GM21367 (cell line): Measurements from ENCODE around the gene PTGS1.
"Not testable (repeated sequence)": the region's sequence is repeated elsewhere in the genome, so short reads cannot be mapped to it uniquely, and the experiment has no call there.

ENCODE experiments used
- ATAC-seq: cut with Tn5 transposase; IDR thresholded peaks from one replicate; pipeline ENCODE4 v1.9.1; 2021; ENCODE audit not compliant: unreplicated experiment

Gene PTGS1

GRCh38 chr9:122346478-122347347 lies 24.1 kb upstream of the PTGS1 start:
- ATAC-seq: no peak

GRCh38 chr9:122347348-122348287 lies 23.2 kb upstream of the PTGS1 start:
- no peak for ATAC-seq

- ATAC-seq: no peak
Observed at GRCh38 chr9:122348288-122348777, 22.5 kb upstream of the PTGS1 start.

- ATAC-seq: no peak
Observed at GRCh38 chr9:122348791-122349190, 22.0 kb upstream of the PTGS1 start.

- no peak for ATAC-seq
Observed at GRCh38 chr9:122349201-122349600, 21.6 kb upstream of the PTGS1 start.

- peak; percentile 82 for ATAC-seq
Observed at GRCh38 chr9:122350577-122351355, 20.1 kb upstream of the PTGS1 start.

- no peak for ATAC-seq
Observed at GRCh38 chr9:122354536-122355199, 16.2 kb upstream of the PTGS1 start.

GRCh38 chr9:122355336-122355875 lies 15.4 kb upstream of the PTGS1 start:
- ATAC-seq: no peak

- no peak for ATAC-seq
Observed at GRCh38 chr9:122356627-122357026, 14.2 kb upstream of the PTGS1 start.

- no peak for ATAC-seq
Observed at GRCh38 chr9:122360891-122361290, 9.9 kb upstream of the PTGS1 start.

- not testable (repeated sequence) for ATAC-seq
Observed at GRCh38 chr9:122363131-122363530, 7.7 kb upstream of the PTGS1 start.

GRCh38 chr9:122364117-122364782 lies 6.6 kb upstream of the PTGS1 start:
- no peak for ATAC-seq

- no peak for ATAC-seq
Observed at GRCh38 chr9:122364783-122365150, 6.1 kb upstream of the PTGS1 start.

- ATAC-seq: no peak
Observed at GRCh38 chr9:122366074-122366660, 4.7 kb upstream of the PTGS1 start.

- ATAC-seq: no peak
Observed at GRCh38 chr9:122367065-122367464, 3.8 kb upstream of the PTGS1 start.

- no peak for ATAC-seq
Observed at GRCh38 chr9:122367774-122368460, 2.9 kb upstream of the PTGS1 start.

- no peak for ATAC-seq
Observed at GRCh38 chr9:122368642-122369041, 2.2 kb upstream of the PTGS1 start.

- peak; percentile 39 for ATAC-seq
Observed at GRCh38 chr9:122370303-122370702, 521 bp upstream of the PTGS1 start.

GRCh38 chr9:122371846-122372245 lies 1.0 kb downstream of the PTGS1 start:
- ATAC-seq: no peak
